Endothelial cell (in vitro differentiated cells): ENCODE results near the gene PLA2G4F. TPM values are rescaled to one million over a fixed set of nuclear protein-coding genes. Genes with fewer than 3 reads are reported as not detected.

Experiments used
- DNase-seq: peaks from one replicate; pipeline ENCODE4 v3.0.0; 2021; ENCODE audit warnings: low spot score
- H3K27ac Mint-ChIP-seq: one replicate; pipeline ENCODE4 v1.8.0; 2021; ENCODE audit warnings: mixed read lengths, inconsistent platforms; ENCODE audit not compliant: unreplicated experiment
- H3K27me3 Mint-ChIP-seq: one replicate; pipeline ENCODE4 v1.8.0; 2021; ENCODE audit warnings: mild to moderate bottlenecking, moderate library complexity, mixed read lengths, inconsistent platforms; ENCODE audit not compliant: unreplicated experiment
- H3K36me3 Mint-ChIP-seq: one replicate; pipeline ENCODE4 v1.8.0; 2021; ENCODE audit warnings: mild to moderate bottlenecking, low read depth, mixed read lengths, inconsistent platforms; ENCODE audit not compliant: unreplicated experiment
- H3K4me1 Mint-ChIP-seq: one replicate; pipeline ENCODE4 v1.8.0; 2021; ENCODE audit warnings: mild to moderate bottlenecking, mixed read lengths, inconsistent platforms; ENCODE audit not compliant: unreplicated experiment
- H3K4me3 Mint-ChIP-seq: one replicate; pipeline ENCODE4 v1.8.0; 2021; ENCODE audit warnings: mild to moderate bottlenecking, mixed read lengths, inconsistent platforms; ENCODE audit not compliant: unreplicated experiment
- H3K9me3 Mint-ChIP-seq: one replicate; pipeline ENCODE4 v1.8.0; 2021; ENCODE audit warnings: mixed read lengths, inconsistent platforms; ENCODE audit not compliant: unreplicated experiment
- total RNA-seq: library from RNA; stranded (reverse); fragmentation: NEBNext Ultra II Directional; extraction: Animal tissue kit (Norgen Biotek cat#: 25700); gene quantifications from one replicate; pipeline ENCODE4 v1.2.1, GENCODE V29; 2021; ENCODE audit not compliant: unreplicated experiment
- TF ChIP-seq, protein P1 (sequence below): fragments of 200-600 bp; sonication (generic); IDR thresholded peaks from one replicate; pipeline ENCODE4 v1.5.0; 2021; ENCODE audit warnings: antibody characterized with exemption; ENCODE audit not compliant: unreplicated experiment

PLA2G4F gene
- total RNA-seq, 1 donor from 2014 or later: not detected

DNA sequence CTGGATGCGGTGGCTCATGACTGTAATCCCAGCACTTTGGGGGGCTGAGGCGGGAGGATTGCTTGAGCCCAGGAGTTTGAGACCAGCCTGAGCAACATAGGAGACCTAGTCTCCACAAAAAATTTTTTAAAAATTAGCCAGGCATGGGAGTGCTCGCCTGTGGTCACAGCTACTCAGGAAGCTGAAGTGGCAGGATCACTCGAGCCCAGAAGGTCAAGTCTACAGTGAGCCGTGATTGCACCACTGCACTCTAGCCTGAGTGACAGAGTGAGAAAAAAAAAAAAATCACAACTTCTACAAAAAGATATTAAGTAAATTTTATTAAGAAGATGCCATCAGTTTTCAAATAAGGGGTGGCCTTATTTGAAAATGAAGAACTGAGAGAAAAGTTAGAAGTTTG lies 50.1 kb downstream of the PLA2G4F start:
- DNase-seq: no peak
- Mint-ChIP-seq H3K27me3 (peaks cover 1% of the 10 kb centered on the region), H3K36me3 (no peaks in the 10 kb centered on the region), H3K9me3 (no peaks in the 10 kb centered on the region), H3K4me1 (no peaks in the 10 kb centered on the region), H3K27ac (no peak overlapping the region), H3K4me3 (no peak overlapping the region)
- TF ChIP-seq, protein P1, sequence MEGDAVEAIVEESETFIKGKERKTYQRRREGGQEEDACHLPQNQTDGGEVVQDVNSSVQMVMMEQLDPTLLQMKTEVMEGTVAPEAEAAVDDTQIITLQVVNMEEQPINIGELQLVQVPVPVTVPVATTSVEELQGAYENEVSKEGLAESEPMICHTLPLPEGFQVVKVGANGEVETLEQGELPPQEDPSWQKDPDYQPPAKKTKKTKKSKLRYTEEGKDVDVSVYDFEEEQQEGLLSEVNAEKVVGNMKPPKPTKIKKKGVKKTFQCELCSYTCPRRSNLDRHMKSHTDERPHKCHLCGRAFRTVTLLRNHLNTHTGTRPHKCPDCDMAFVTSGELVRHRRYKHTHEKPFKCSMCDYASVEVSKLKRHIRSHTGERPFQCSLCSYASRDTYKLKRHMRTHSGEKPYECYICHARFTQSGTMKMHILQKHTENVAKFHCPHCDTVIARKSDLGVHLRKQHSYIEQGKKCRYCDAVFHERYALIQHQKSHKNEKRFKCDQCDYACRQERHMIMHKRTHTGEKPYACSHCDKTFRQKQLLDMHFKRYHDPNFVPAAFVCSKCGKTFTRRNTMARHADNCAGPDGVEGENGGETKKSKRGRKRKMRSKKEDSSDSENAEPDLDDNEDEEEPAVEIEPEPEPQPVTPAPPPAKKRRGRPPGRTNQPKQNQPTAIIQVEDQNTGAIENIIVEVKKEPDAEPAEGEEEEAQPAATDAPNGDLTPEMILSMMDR: no peak

- Mint-ChIP-seq H3K27ac (no peak overlapping the region), H3K27me3 (peaks cover 1% of the 10 kb centered on the region)
Measured at GRCh38 chr15:42104095-42104891, 52.1 kb downstream of the PLA2G4F start.

DNA sequence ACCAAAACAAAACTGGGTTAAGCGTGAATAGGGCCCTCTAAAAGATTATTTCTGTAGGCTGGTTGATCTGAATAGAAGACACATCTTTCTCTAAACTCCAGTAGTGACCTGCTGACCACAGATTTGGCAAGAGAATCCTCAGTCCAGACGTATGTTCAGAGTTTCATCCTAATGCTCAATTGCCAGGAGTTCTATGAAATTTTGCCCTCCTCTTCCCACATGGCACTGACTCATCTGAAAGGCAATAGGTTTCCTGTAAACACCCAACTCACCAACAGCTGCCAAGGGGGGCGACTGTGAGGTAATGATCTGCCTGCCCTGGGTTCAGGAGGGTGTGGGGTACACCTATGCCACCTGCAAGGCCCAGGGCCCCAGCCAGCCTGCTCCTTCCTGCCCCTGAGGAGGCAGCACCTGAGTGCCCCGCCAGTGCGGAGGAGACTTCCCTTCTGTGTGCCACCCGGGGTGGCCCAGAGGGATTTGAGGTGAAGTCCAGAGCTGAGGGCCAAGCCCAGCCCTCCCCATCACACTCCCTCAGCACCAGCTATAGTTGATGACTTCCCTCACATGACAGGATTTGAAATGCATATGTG lies 53.7 kb downstream of the PLA2G4F start:
- Mint-ChIP-seq H3K9me3 (no peaks in the 10 kb centered on the region), H3K4me1 (peaks cover 17% of the 10 kb centered on the region), H3K27me3 (no peaks in the 10 kb centered on the region), H3K27ac (no peak overlapping the region), H3K4me3 (no peak overlapping the region), H3K36me3 (no peaks in the 10 kb centered on the region)
- DNase-seq: no peak
- TF ChIP-seq, protein P1: no peak

More at GRCh38 chr15:42104095-42104891, 52.1 kb downstream of the PLA2G4F start:
- no peaks in the 10 kb centered on the region for H3K9me3 Mint-ChIP-seq
- no peak overlapping the region for H3K4me3 Mint-ChIP-seq
- TF ChIP-seq, protein P1: no peak
- no peaks in the 10 kb centered on the region for H3K36me3 Mint-ChIP-seq
- no peak for DNase-seq
- peaks cover 15% of the 10 kb centered on the region for H3K4me1 Mint-ChIP-seq

DNA sequence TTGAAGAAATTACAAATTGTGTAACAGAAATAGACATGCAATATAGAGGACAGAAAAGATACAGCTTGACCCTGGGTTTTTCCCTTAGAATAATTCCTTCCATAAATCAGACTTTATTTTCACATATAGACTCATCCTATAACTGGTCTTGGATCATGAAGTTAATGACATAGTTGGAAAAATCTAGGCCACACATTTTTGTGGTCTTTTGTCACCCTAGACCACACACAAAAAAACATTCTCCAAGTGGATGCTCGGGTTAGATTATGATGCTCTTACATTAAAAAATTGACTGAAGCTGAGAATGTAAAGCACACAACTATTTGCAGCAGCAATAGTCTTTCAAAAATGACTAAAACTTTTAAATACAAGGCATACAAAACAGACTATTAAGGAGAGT lies 54.6 kb downstream of the PLA2G4F start:
- DNase-seq: no peak
- Mint-ChIP-seq H3K36me3 (no peaks in the 10 kb centered on the region), H3K27ac (no peak overlapping the region), H3K4me1 (peaks cover 17% of the 10 kb centered on the region), H3K27me3 (no peaks in the 10 kb centered on the region), H3K4me3 (no peak overlapping the region), H3K9me3 (no peaks in the 10 kb centered on the region)
- TF ChIP-seq, protein P1: no peak
